Hepatocyte (in vitro differentiated cells): ENCODE data around the gene IKZF2. TPM values are rescaled to one million over a fixed set of nuclear protein-coding genes. Genes with fewer than 3 reads are reported as not detected.

Source experiments
- DNase-seq: peaks from one replicate; pipeline ENCODE4 v3.0.0-alpha.2; 2016; ENCODE audit warnings: low spot score
- H2AFZ ChIP-seq: fragments of 200-600 bp; sonication (generic); 2 replicates; pipeline ENCODE4 v1.6.0; 2016; ENCODE audit warnings: antibody characterized with exemption, mild to moderate bottlenecking
- H3K27ac ChIP-seq: fragments of 200-600 bp; sonication (generic); 2 replicates; pipeline ENCODE4 v1.5.1; 2016; ENCODE audit warnings: mild to moderate bottlenecking
- H3K27me3 ChIP-seq: fragments of 200-600 bp; sonication (generic); 2 replicates; pipeline ENCODE4 v1.6.1; 2016
- H3K36me3 ChIP-seq: fragments of 200-600 bp; sonication (generic); replicated peaks from 2 replicates; pipeline ENCODE4 v1.5.1; 2016; ENCODE audit warnings: low read depth; ENCODE audit not compliant: insufficient read depth
- H3K4me1 ChIP-seq: fragments of 200-600 bp; sonication (generic); 2 replicates; pipeline ENCODE4 v1.5.1; 2016; ENCODE audit warnings: mild to moderate bottlenecking, moderate library complexity; ENCODE audit not compliant: insufficient read depth
- H3K4me2 ChIP-seq: fragments of 200-600 bp; sonication (generic); 2 replicates; pipeline ENCODE4 v1.6.0; 2016
- H3K4me3 ChIP-seq: fragments of 200-600 bp; sonication (generic); 2 replicates; pipeline ENCODE4 v1.5.1; 2016; ENCODE audit warnings: mild to moderate bottlenecking
- H3K79me2 ChIP-seq: fragments of 200-600 bp; sonication (generic); 2 replicates; pipeline ENCODE4 v1.6.0; 2017; ENCODE audit warnings: mild to moderate bottlenecking
- H3K9me2 ChIP-seq: fragments of 200-600 bp; sonication (generic); replicated peaks from 2 replicates; pipeline ENCODE4 v1.6.0; 2017; ENCODE audit warnings: mild to moderate bottlenecking; ENCODE audit not compliant: insufficient read depth
- H3K9me3 ChIP-seq: fragments of 200-600 bp; sonication (generic); 2 replicates; pipeline ENCODE4 v1.5.1; 2016; ENCODE audit warnings: low read depth, mild to moderate bottlenecking
- H4K20me1 ChIP-seq: fragments of 200-600 bp; sonication (generic); 2 replicates; pipeline ENCODE4 v1.6.0; 2016; ENCODE audit warnings: mild to moderate bottlenecking; ENCODE audit not compliant: insufficient read depth, poor library complexity, severe bottlenecking
- CTCF ChIP-seq: fragments of 200-600 bp; sonication (generic); IDR thresholded peaks from 2 replicates; pipeline ENCODE4 v1.5.1; 2016; ENCODE audit warnings: antibody characterized with exemption, mild to moderate bottlenecking; ENCODE audit not compliant: poor library complexity
- EZH2 ChIP-seq: fragments of 200-600 bp; sonication (generic); IDR thresholded peaks from 2 replicates; pipeline ENCODE4 v1.6.1; 2016; ENCODE audit warnings: antibody characterized with exemption, mild to moderate bottlenecking, borderline replicate concordance
- EZH2phosphoT487 ChIP-seq: fragments of 200-600 bp; sonication (generic); IDR thresholded peaks from one replicate; pipeline ENCODE4 v1.6.1; 2018; ENCODE audit warnings: antibody characterized with exemption, mild to moderate bottlenecking, low read depth, moderate library complexity; ENCODE audit not compliant: unreplicated experiment, severe bottlenecking
- WGBS: methylation state at CpG from one replicate; pipeline ENCODE4 v1.1.6; 2016; ENCODE audit warnings: low lambda C conversion rate; ENCODE audit errors: missing lambda C conversion rate; 5-methylcytosine and 5-hydroxymethylcytosine counted together
- polyA plus RNA-seq: library from polyadenylated mRNA; unstranded; fragments of >200 nt; fragmentation: Nextera tagmentation; extraction: Ambion mirVana; gene quantifications from 2 replicates; pipeline ENCODE4 v1.2.1, GENCODE V29; 2016
- total RNA-seq: library from RNA; depleted of rRNA; stranded (reverse); fragments of >200 nt; gene quantifications from 2 replicates; pipeline ENCODE4 v1.2.3, GENCODE V29; 2014

Gene IKZF2
- total and polyA plus RNA-seq, 2 experiments from 2014 or later, result 1.4 to 13.1 TPM

GRCh38 chr2:213098612-213099011 is 52.8 kb downstream of the IKZF2 start:
- DNase-seq, result no peak
- H2AFZ ChIP-seq, result no peak overlapping the region
- H3K4me3 ChIP-seq, result no peak overlapping the region
- no peak overlapping the region for H3K4me2 ChIP-seq
- H3K27me3 ChIP-seq, result no peaks in the 10 kb centered on the region
- no peaks in the 10 kb centered on the region for H3K4me1 ChIP-seq
- no peaks in the 10 kb centered on the region for H3K9me2 ChIP-seq
- 70% methylated on average over 4 of the region's 4 CpGs for WGBS
- TF ChIP-seq CTCF, result no peak
- no peak for TF ChIP-seq EZH2
- no peak for TF ChIP-seq EZH2phosphoT487
- H4K20me1 ChIP-seq, result no peaks in the 10 kb centered on the region
- no peak overlapping the region for H3K27ac ChIP-seq
- H3K9me3 ChIP-seq, result no peaks in the 10 kb centered on the region
- H3K36me3 ChIP-seq, result no peaks in the 10 kb centered on the region
- H3K79me2 ChIP-seq, result peaks cover 2% of the 10 kb centered on the region

- H3K4me3 ChIP-seq, result no peak overlapping the region
- no peak overlapping the region for H3K27ac ChIP-seq
- no peaks in the 10 kb centered on the region for H3K4me1 ChIP-seq
- no peak for TF ChIP-seq CTCF
- TF ChIP-seq EZH2, result no peak
- TF ChIP-seq EZH2phosphoT487, result no peak
- H3K9me2 ChIP-seq, result no peaks in the 10 kb centered on the region
- no peaks in the 10 kb centered on the region for H3K9me3 ChIP-seq
- 98% methylated on average over 3 of the region's 3 CpGs for WGBS
- no peaks in the 10 kb centered on the region for H3K36me3 ChIP-seq
- H3K27me3 ChIP-seq, result no peaks in the 10 kb centered on the region
- no peak overlapping the region for H2AFZ ChIP-seq
- no peaks in the 10 kb centered on the region for H3K79me2 ChIP-seq
- no peaks in the 10 kb centered on the region for H4K20me1 ChIP-seq
- no peak overlapping the region for H3K4me2 ChIP-seq
- no peak for DNase-seq
These were observed 59.6 kb downstream of the IKZF2 start for GRCh38 chr2:213091765-213092164.

GRCh38 chr2:213090772-213091171 is 60.6 kb downstream of the IKZF2 start:
- Histone ChIP-seq H3K79me2 (no peaks in the 10 kb centered on the region), H3K27me3 (no peaks in the 10 kb centered on the region), H3K4me2 (no peak overlapping the region), H3K4me1 (peaks cover 6% of the 10 kb centered on the region), H3K36me3 (no peaks in the 10 kb centered on the region), H3K4me3 (no peak overlapping the region), H3K27ac (no peak overlapping the region), H4K20me1 (no peaks in the 10 kb centered on the region), H2AFZ (no peak overlapping the region), H3K9me2 (no peaks in the 10 kb centered on the region), H3K9me3 (no peaks in the 10 kb centered on the region)
- TF ChIP-seq EZH2phosphoT487 (no peak), EZH2 (no peak), CTCF (no peak)
- DNase-seq, result no peak
- 76% methylated on average over 3 of the region's 3 CpGs for WGBS

GRCh38 chr2:213089438-213089837 is 62.0 kb downstream of the IKZF2 start:
- TF ChIP-seq CTCF (no peak), EZH2 (no peak), EZH2phosphoT487 (no peak)
- no peak overlapping the region for H2AFZ ChIP-seq
- H3K27me3 ChIP-seq, result no peaks in the 10 kb centered on the region
- no peaks in the 10 kb centered on the region for H3K9me2 ChIP-seq
- H3K36me3 ChIP-seq, result no peaks in the 10 kb centered on the region
- H3K27ac ChIP-seq, result no peak overlapping the region
- no peak overlapping the region for H3K4me2 ChIP-seq
- whole genome bisulfite sequencing, result 100% methylated on average over 1 of the region's 1 CpG
- no peaks in the 10 kb centered on the region for H4K20me1 ChIP-seq
- peaks cover 6% of the 10 kb centered on the region for H3K4me1 ChIP-seq
- no peaks in the 10 kb centered on the region for H3K79me2 ChIP-seq
- H3K4me3 ChIP-seq, result no peak overlapping the region
- no peaks in the 10 kb centered on the region for H3K9me3 ChIP-seq
- DNase-seq, result no peak
